Eye (tissue), 1 donor: Measurements from ENCODE around the gene LRRC66.

ENCODE experiments used
- DNase-seq: peaks from one replicate; pipeline ENCODE4 v3.0.0-alpha.2; 2015

Gene LRRC66

GRCh38 chr4:52006887-52007286, 13.3 kb downstream of the LRRC66 start:
- DNase-seq: no peak

GRCh38 chr4:52005604-52006273, 14.4 kb downstream of the LRRC66 start:
- DNase-seq: no peak

- DNase-seq: no peak
These were observed 15.7 kb downstream of the LRRC66 start for GRCh38 chr4:52004414-52004813.

- no peak for DNase-seq
These were observed 18.5 kb downstream of the LRRC66 start for GRCh38 chr4:52001616-52002015.

- no peak for DNase-seq
These were observed 20.9 kb downstream of the LRRC66 start for GRCh38 chr4:51999250-51999649.

- DNase-seq: no peak
These were observed 21.3 kb downstream of the LRRC66 start for GRCh38 chr4:51998837-51999236.

GRCh38 chr4:51997647-51998046, 22.5 kb downstream of the LRRC66 start:
- no peak for DNase-seq

GRCh38 chr4:51995647-51996220, 24.4 kb downstream of the LRRC66 start:
- peak; percentile 27 for DNase-seq

- DNase-seq: no peak
These were observed 54.3 kb downstream of the LRRC66 start for GRCh38 chr4:51965862-51966261.

- DNase-seq: peak; percentile 1
These were observed 56.2 kb downstream of the LRRC66 start for GRCh38 chr4:51963841-51964517.

- no peak for DNase-seq
These were observed 59.7 kb downstream of the LRRC66 start for GRCh38 chr4:51960486-51960885.

- DNase-seq: peak; percentile 2
These were observed 61.8 kb downstream of the LRRC66 start for GRCh38 chr4:51958199-51958968.
